PC-3 (cell line): ENCODE results near the gene ESYT2. TPM values are rescaled to one million over a fixed set of nuclear protein-coding genes. Genes with fewer than 3 reads are reported as not detected.

Source experiments
- ATAC-seq: fragments of 200-7000 bp; cut with Tn5 transposase; 2 replicates; pipeline ENCODE4 v1.9.1; 2020; ENCODE audit warnings: mild to moderate bottlenecking, moderate library complexity
- BruUV-seq: library from RNA; stranded (reverse); fragments of 400-500 nt; replicated peaks from 2 replicates; lab custom pipeline; 2021; lab: Mats Ljungman, UMichigan
- CTCF ChIA-PET: fragments of 300-600 bp; sonication (Branson Sonifier 250); formaldehyde crosslinking; loops from one replicate; lab custom pipeline; 2022; ENCODE audit warnings: antibody characterized with exemption; lab: Charles Lee
- POLR2A ChIA-PET: fragments of 300-600 bp; sonication (Branson Sonifier 250); formaldehyde crosslinking; loops from one replicate; lab custom pipeline; 2022; ENCODE audit warnings: antibody characterized with exemption; ENCODE audit not compliant: unreplicated experiment; lab: Charles Lee
- DNase-seq: peaks from one replicate; pipeline ENCODE4 v3.0.0-alpha.2; 2015
- H2AFZ ChIP-seq: fragments of 300-600 bp; sonication (generic); 2 replicates; pipeline ENCODE4 v1.6.0; 2016; ENCODE audit warnings: antibody characterized with exemption, low read length
- H3F3A ChIP-seq: fragments of 300-600 bp; sonication (generic); one replicate; pipeline ENCODE4 v1.6.0; 2017; ENCODE audit warnings: antibody characterized with exemption, low read length, control low read depth, mild to moderate bottlenecking; ENCODE audit not compliant: unreplicated experiment
- H3K27ac ChIP-seq: fragments of 300-600 bp; sonication (generic); 2 replicates; pipeline ENCODE4 v1.5.1; 2016; ENCODE audit warnings: mild to moderate bottlenecking, low read length
- H3K27me3 ChIP-seq: fragments of 300-600 bp; sonication (generic); 2 replicates; pipeline ENCODE4 v1.6.1; 2016; ENCODE audit warnings: low read length, mixed read lengths
- H3K36me3 ChIP-seq: fragments of 300-600 bp; sonication (generic); 2 replicates; pipeline ENCODE4 v1.6.1; 2016; ENCODE audit warnings: low read depth, mixed run types, low read length, mixed read lengths
- H3K4me1 ChIP-seq: fragments of 300-600 bp; sonication (generic); 2 replicates; pipeline ENCODE4 v1.5.1; 2016; ENCODE audit warnings: low read length; ENCODE audit not compliant: insufficient read depth
- H3K4me2 ChIP-seq: fragments of 300-600 bp; sonication (generic); 2 replicates; pipeline ENCODE4 v1.6.0; 2016; ENCODE audit warnings: low read length
- H3K4me3 ChIP-seq: fragments of 300-600 bp; sonication (generic); 2 replicates; pipeline ENCODE4 v1.5.1; 2016; ENCODE audit warnings: mild to moderate bottlenecking, low read length, mixed read lengths
- H3K79me2 ChIP-seq: fragments of 300-600 bp; sonication (generic); 2 replicates; pipeline ENCODE4 v1.6.1; 2017; ENCODE audit warnings: low read length, mixed read lengths
- H3K9ac ChIP-seq: fragments of 300-600 bp; sonication (generic); 2 replicates; pipeline ENCODE4 v1.6.0; 2016; ENCODE audit warnings: mild to moderate bottlenecking, low read length
- H3K9me2 ChIP-seq: fragments of 300-600 bp; sonication (generic); replicated peaks from 2 replicates; pipeline ENCODE4 v1.6.1; 2016; ENCODE audit warnings: mixed run types, low read length, mixed read lengths
- H3K9me3 ChIP-seq: fragments of 300-600 bp; sonication (generic); 2 replicates; pipeline ENCODE4 v1.6.1; 2016; ENCODE audit warnings: low read length, mixed read lengths
- H4K20me1 ChIP-seq: fragments of 300-600 bp; sonication (generic); 2 replicates; pipeline ENCODE4 v1.6.1; 2016; ENCODE audit warnings: low read length, mixed read lengths
- EZH2 ChIP-seq: fragments of 300-600 bp; sonication (generic); IDR thresholded peaks from one replicate; pipeline ENCODE4 v1.6.1; 2017; ENCODE audit warnings: antibody characterized with exemption, mild to moderate bottlenecking, low read length; ENCODE audit not compliant: unreplicated experiment
- EZH2phosphoT487 ChIP-seq: fragments of 300-600 bp; sonication (generic); IDR thresholded peaks from 2 replicates; pipeline ENCODE4 v1.6.1; 2018; ENCODE audit warnings: mild to moderate bottlenecking, antibody characterized with exemption, low read length, borderline replicate concordance
- intact Hi-C: fragments of 100-400 bp; cut with micrococcal nuclease; formaldehyde crosslinking; loops from 2 replicates; pipeline ENCODE4 v1.9.0; 2023
- total RNA-seq: library from RNA; depleted of rRNA; stranded (reverse); fragments of >200 nt; gene quantifications from 2 replicates; pipeline ENCODE4 v1.2.3, GENCODE V29; 2014
- TF ChIP-seq, protein P1 (sequence below): fragments of 300-600 bp; sonication (generic); conservative IDR thresholded peaks from 2 replicates; pipeline ENCODE4 v1.5.1; 2017; ENCODE audit warnings: antibody characterized with exemption, low read depth, mild to moderate bottlenecking, low read length

ESYT2 gene
- total RNA-seq, 1 experiment from 2014 or later: 76.1 TPM

DNA sequence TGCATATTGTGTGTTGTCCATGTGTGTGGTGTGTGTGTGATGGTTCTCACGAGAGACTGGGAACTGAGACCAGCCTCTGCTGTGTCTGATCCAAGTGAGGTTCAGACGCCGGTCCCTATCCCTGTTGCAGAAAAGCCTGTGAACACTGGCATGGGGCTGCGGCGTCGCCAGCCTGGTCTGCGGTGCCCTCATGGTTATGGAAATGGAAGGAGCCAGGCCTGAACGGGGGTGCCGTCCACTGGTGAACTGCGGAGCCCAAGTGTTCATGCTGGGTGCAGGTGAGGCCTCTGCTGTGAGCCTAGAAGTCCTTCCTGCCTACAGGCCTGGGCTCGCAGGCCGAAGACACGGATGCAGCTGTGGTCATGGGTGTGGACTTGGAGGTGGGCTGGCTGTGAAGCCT, 106.0 kb downstream of the ESYT2 start:
- intact Hi-C loops: no loop called here
- H3K9me2 ChIP-seq: no peaks in the 10 kb centered on the region
- H3K27me3 ChIP-seq: no peaks in the 10 kb centered on the region
- no peak overlapping the region for H2AFZ ChIP-seq
- H3K9ac ChIP-seq: no peak overlapping the region
- H3K27ac ChIP-seq: no peak overlapping the region
- no TSS peak for BruUV-seq
- no peaks in the 10 kb centered on the region for H3K9me3 ChIP-seq
- ATAC-seq (no peak), DNase-seq (no peak)
- TF ChIP-seq EZH2phosphoT487: no peak
- TF ChIP-seq, protein P1, sequence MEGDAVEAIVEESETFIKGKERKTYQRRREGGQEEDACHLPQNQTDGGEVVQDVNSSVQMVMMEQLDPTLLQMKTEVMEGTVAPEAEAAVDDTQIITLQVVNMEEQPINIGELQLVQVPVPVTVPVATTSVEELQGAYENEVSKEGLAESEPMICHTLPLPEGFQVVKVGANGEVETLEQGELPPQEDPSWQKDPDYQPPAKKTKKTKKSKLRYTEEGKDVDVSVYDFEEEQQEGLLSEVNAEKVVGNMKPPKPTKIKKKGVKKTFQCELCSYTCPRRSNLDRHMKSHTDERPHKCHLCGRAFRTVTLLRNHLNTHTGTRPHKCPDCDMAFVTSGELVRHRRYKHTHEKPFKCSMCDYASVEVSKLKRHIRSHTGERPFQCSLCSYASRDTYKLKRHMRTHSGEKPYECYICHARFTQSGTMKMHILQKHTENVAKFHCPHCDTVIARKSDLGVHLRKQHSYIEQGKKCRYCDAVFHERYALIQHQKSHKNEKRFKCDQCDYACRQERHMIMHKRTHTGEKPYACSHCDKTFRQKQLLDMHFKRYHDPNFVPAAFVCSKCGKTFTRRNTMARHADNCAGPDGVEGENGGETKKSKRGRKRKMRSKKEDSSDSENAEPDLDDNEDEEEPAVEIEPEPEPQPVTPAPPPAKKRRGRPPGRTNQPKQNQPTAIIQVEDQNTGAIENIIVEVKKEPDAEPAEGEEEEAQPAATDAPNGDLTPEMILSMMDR: no peak
- TF ChIP-seq EZH2: no peak
- H3K36me3 ChIP-seq: no peaks in the 10 kb centered on the region
- no peaks in the 10 kb centered on the region for H3K79me2 ChIP-seq
- no peak overlapping the region for H3K4me2 ChIP-seq
- ChIA-PET POLR2A (no interaction called here), CTCF (no interaction called here)
- no peaks in the 10 kb centered on the region for H4K20me1 ChIP-seq
- H3K4me3 ChIP-seq: no peak overlapping the region
- H3F3A ChIP-seq: no peaks in the 10 kb centered on the region
- H3K4me1 ChIP-seq: no peaks in the 10 kb centered on the region

DNA sequence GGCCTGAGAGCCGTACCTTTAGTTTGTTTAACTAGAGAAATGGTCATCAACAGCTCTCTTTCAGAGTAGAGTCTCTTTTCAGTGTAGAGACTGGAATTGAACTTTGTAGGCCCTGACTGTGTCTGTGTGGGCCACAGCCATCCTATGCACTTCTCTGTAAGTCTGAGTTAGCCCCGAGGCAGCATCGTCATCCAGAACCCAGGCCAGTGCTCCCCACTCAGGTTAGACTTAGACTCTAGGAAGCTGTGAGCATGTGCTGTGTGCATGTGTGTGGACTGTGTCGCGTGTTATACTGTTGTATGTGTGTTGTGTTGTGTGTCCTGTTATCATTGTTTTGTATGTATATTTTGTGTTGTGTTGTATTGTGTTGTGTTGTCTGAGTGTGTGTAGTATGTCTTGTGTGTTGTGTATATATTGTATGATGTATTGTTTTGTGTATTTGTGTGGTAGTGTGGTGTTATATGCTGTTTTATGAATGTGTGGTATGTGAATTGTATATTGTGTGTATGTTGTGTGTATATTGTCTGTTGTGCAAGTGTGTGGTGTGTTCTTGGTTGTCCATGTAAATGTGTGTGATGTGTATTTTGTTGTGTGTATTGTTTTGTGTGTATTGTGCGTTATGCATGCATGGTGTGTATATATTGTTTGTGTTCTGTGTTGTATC, 106.6 kb downstream of the ESYT2 start:
- Histone ChIP-seq H2AFZ (no peak overlapping the region), H3K27ac (no peak overlapping the region), H3K9ac (no peak overlapping the region), H3K36me3 (no peaks in the 10 kb centered on the region), H3K79me2 (no peaks in the 10 kb centered on the region), H3K27me3 (no peaks in the 10 kb centered on the region), H3F3A (no peaks in the 10 kb centered on the region), H3K4me1 (no peaks in the 10 kb centered on the region), H3K4me3 (no peak overlapping the region), H3K9me2 (no peaks in the 10 kb centered on the region), H3K4me2 (no peak overlapping the region), H3K9me3 (no peaks in the 10 kb centered on the region), H4K20me1 (no peaks in the 10 kb centered on the region)
- intact Hi-C loops: no loop called here
- TF ChIP-seq EZH2 (no peak), EZH2phosphoT487 (no peak)
- TF ChIP-seq, protein P1: no peak
- ATAC-seq (no peak), DNase-seq (no peak)
- no TSS peak for BruUV-seq
- POLR2A ChIA-PET: no interaction called here
- CTCF ChIA-PET: no interaction called here

DNA sequence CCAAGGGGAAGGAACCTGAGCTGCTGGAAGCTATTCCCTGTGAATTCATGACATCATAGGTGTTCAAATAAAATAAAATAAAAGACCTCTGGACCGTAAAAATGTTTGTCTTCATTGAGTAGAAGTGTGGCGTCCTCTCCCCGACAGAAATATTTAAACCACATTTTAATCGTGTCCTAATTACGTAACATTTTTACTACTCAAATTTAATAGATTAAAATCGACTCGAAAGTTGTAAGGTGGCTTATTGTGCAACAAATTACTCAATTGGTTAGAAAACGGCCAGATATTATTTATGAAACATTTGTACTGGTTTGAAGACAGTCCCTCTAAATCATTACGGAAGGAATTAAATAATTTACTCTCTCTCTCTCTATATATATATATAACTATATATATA, 109.2 kb downstream of the ESYT2 start:
- ATAC-seq (no peak), DNase-seq (no peak)
- no peaks in the 10 kb centered on the region for H3F3A ChIP-seq
- CTCF ChIA-PET: no interaction called here
- no peaks in the 10 kb centered on the region for H3K4me1 ChIP-seq
- no peaks in the 10 kb centered on the region for H3K9me2 ChIP-seq
- no peaks in the 10 kb centered on the region for H3K79me2 ChIP-seq
- intact Hi-C loops: no loop called here
- no peaks in the 10 kb centered on the region for H3K9me3 ChIP-seq
- H4K20me1 ChIP-seq: no peaks in the 10 kb centered on the region
- POLR2A ChIA-PET: no interaction called here
- H2AFZ ChIP-seq: no peak overlapping the region
- TF ChIP-seq EZH2phosphoT487 (no peak), EZH2 (no peak)
- TF ChIP-seq, protein P1: no peak
- H3K4me2 ChIP-seq: no peak overlapping the region
- no peak overlapping the region for H3K9ac ChIP-seq
- BruUV-seq: no TSS peak
- H3K27me3 ChIP-seq: 0 out of 2 replicates have a peak, but pooled peaks cover 4% of the 10 kb centered on the region
- H3K4me3 ChIP-seq: no peak overlapping the region
- H3K36me3 ChIP-seq: no peaks in the 10 kb centered on the region
- H3K27ac ChIP-seq: no peak overlapping the region
